NCI-H2171 (cell line): ENCODE measurements around the gene TTPAL.

ENCODE experiments used
- DNase-seq: peaks from one replicate; lab custom pipeline; 2025; lab: John Stamatoyannopoulos, UW

TTPAL gene

DNA sequence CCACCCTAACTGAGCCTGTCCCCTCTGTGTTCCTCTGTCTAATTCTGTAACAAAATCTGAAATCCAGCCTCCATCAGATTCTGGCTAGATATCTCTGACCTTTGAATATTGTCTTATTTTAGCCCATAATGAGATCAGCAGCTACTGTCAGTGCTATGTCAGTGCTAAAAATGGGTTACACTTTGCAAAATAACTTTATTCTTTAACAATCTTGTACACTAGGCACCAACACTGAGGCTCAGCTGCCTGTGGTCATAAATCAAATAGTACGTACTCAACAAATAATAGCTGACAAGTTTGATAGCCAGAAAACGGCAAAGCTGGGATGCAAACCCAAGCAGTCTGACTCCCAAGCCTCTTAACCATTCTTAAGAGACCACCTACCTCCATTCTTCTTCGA, 22.1 kb downstream of the TTPAL start:
- DNase-seq, result no peak

DNA sequence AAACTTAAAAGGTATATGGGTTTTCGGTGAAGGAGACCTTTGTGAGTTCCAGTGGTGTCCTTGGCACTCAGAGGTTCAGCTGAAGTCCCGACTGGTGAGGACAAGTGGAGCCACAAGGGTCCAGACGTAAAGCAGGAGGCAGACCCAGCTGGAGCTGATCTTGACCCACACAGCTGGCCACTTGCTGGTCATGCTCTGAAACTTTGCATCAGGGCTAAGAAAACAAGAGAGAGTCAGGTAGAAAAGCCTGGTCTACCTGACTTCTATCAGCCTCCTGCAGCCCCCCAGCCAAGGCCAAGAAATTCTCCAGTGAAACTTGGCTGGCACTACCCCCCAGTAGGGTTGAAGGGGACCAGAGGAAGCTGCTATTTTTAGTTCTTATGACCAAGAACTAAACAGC, 24.5 kb downstream of the TTPAL start:
- DNase-seq, result no peak

DNA sequence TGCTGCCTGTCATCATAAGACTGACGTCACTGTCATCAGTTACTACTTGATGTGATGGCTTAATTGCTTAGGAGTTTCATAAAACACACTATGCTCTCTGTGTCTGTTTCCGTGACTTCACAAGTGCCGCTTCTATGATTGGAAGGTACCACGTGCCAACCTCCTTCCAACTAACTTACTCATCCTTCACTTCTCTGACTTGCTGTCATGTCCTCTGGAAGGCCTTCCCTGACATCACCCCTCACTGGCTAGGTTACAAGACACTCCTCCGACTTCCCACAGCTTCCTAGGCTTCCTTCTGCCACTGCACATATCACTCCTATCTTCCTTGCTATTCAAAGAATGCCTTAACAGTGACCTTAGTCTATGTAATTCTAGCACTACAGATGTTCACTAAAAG, 25.8 kb downstream of the TTPAL start:
- DNase-seq, result no peak

DNA sequence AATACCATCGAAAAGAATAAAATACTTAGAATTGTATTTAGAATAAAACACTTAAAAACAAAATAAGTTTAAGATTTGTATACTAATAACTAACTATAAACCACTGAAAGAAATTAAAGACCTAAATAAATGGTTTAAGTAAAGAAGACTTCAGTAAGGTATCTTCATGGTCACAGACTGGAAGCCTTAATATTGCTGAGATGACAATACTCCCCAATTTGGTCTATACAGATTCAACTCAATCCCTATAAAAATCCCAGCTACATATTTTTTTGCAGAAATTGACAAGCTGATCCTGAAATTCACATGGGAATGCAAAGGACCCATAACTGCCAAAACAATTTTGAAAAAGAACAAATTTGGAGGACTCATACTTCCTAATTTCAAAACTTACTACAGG, 27.3 kb downstream of the TTPAL start:
- no peak for DNase-seq

DNA sequence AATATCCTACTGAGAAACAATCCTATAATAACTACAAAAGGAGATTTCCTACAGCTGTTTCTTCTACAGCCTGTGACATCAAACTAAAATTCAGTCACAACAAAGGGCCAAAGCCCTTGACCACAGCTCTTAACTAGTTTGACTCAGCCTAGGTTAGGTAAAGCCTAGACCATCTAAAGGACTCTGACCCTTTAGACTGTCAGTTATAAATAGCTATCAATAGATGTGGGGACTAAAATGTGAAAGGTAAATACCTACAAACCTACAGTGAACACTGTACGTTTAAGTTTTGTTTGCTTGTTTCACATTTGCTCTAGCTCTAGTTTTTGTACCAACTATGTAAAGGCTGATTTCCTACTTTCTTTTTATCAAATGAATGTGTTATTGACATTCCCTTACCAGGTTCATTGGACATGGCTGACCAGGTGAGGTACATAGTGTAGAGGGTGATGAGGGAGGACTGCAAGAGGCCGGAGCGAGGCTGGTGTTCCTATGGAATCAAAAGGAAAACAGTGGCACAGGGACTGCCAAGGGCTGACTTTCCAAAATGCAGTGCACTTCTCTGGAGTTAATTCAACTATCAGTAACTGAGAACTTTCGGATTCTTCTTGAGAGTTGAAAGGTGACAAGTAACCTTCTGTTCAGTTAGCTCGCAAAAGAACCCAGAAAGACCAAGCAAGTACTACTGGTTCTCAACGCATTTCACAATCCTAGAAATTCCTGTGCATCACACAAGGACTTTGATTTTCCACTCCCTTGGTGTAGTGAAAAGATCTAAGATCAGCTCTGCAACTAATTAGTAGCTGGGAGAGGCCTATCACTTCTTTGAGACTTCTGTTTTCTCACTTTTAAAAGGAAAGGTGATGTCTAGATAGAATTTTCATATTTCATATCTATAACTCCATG, 29.0 kb downstream of the TTPAL start:
- DNase-seq, result no peak

DNA sequence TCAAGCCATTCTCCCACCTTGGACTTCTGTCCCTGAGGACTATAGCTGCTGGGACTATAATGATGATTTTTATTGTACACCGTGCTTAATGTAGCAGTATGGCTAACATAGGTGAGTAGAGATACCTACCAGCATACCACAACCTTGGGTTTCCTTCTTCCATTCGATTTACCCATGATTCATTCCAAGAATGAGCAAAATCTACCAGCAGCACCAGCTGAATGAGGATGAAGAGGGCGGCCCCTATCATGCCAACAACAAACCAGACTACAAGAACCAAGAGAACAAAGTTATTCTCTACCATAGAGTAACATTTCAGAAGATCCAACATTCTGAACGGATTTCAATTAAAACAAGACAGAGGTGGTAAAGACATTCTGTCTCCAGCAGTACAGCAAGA, 34.1 kb downstream of the TTPAL start:
- DNase-seq, result no peak

DNA sequence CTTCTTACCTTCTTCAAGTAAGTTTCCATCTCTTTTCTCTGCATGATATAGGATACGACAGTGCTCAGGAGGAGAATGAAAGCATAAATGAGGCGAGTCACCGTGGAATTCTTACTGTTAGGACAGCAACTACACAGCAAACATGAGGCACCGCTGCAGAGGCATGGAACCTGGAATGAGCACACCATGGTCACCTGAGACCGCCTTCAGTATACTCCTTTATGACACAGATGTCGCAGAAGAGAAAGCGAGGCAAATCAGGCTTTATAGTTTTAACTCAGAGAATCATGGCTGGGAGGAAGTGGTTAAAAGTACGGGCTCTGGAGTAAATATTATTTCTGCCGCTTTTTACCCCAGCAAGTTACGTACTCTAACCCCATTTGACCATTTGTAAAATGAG, 38.2 kb downstream of the TTPAL start:
- no peak for DNase-seq

DNA sequence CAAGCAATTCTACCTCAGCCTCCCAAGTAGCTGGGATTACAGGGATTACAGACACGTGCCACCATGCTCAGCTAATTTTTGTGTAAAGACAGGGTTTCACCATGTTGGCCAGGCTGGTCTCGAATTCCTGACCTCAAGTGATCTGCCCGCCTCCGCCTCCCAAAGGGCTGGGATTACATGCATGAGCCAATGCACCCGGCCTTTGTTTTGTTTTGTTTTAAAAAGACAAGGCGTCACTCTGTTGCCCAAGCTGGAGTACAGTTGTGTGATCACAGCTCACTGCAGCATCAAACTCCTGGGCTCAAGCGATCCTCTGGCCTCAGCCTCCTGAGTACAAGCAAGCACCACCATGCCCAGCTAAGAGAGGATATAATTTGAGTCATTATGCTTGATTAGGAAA, 40.8 kb downstream of the TTPAL start:
- DNase-seq, result no peak

DNA sequence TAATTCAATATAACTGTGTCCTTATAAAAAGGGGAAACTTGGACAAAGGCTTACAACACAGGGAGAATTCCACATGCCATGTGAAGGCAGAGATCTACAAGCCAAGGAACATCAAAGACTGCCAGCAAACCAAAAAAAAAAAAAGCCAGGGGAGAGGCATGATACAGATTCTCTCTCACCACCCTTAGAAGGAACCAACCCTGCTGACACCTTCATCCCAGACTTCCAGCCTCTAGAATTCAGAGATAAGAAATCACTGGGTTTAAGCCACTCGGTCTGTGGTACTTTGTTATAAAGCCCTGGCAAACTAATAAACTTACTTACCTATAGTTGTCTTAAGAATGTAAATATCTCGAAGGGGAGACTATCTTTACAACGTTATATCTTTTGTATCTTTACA, 41.8 kb downstream of the TTPAL start:
- DNase-seq, result no peak

DNA sequence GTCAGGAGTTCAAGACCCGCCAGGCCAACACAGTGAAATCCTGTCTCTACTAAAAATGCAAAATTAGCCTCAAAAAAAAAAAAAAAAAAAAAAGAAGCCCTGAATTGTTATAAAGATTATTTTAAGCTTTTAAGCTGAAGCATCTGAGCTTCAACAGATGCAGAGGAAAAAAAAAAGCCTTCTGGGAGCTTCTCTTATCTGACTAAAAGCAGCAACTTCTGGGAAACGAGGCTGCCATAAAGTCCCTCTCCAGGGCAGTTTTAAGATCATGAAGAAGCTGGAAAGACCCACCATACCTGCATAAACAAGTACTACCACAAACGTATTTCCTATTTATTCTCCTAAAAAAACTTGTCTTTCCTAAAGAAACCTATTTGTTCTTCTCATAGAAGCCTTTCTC, 42.6 kb downstream of the TTPAL start:
- DNase-seq, result no peak

DNA sequence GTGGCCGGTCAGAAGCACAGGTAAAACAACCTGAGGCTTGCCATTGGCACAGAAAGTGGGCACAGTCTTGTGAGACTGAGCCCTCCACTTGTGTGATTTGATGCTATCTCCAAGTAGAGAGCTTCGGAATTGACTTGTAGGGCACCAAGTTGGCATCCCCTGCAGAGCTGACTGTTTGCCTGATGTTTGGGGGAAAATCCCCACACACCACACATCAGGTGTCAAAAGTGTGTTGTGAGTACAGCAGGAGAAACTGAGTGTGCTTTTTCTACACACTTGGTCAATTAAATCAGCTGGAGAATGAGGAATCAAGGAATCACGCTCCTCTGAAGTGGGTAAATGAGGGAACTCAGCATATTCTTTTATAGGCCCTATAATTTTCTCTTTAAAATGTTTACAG, 45.2 kb downstream of the TTPAL start:
- DNase-seq, result no peak

DNA sequence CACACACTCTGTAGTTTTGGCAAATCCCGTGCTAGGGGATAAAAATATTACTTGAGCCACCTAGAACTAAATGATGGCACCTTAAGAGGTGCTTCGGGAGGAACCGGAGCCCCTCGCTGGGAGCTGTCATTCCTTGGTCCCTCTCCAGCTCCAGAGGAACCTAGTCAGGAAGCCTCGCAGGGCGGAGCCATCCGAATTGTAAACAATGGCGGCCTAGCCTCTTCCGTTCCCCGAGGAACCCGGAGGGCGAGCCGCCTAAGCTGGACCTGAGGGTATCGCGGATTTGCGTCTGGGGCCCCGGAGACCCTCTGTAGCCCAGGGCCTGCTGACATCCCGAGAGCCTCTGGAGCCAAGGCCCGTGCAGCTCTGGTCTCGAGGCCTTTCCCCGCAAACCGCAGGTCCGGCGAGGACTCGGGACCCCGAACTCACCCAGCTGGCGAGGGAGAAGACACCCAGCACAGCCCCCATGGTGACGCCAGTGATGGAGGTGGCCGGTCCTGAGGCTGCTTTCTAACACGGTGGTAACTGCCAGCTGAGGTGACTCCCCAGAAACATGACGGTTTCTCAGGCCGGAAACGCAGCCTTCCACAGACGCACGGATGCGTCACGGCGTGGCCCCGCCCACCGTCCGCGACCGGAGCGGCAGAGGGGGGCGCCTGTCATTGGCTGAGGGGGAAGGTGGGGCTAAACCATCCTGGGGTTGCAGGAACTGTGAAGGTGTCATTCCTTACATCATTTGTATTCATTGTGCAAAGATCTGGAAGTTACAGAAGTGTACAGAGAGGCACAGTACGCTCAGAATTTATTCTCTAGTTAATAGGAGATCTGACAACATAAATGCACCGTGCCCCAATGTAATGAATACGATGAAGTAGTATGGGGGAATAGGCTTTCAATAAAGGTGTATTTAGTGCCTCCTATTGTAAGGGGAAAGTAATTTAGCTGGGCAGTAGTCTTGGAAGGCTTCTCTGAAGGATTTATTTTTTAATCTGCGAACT, 46.1 kb downstream of the TTPAL start, which contains the start of gene SERINC3:
Gene SERINC3, minus strand, starts transcription at position 587 of the 998 bp plus-strand sequence. Its CDS starts 119 bp downstream, at position 468.
- DNase-seq, result peak; percentile 96

DNA sequence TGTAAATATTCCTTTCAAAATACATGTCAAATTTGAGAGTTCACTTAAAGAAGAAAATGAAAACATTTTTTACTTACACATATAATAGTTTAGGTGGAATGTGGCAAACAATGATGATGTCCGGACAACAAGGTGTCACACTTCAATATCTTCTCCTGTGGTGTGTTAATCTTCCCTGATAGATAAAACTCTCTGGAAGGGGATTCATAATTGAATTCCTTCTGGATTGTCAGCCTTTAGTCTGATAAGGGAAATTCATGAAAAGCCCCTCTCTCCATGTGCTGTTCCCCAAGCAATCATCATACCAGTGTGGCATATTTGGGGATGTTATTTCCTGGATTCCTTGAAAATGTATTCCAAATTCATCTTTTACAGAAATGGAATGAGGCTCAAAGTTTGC, 47.2 kb downstream of the TTPAL start:
- DNase-seq, result no peak

DNA sequence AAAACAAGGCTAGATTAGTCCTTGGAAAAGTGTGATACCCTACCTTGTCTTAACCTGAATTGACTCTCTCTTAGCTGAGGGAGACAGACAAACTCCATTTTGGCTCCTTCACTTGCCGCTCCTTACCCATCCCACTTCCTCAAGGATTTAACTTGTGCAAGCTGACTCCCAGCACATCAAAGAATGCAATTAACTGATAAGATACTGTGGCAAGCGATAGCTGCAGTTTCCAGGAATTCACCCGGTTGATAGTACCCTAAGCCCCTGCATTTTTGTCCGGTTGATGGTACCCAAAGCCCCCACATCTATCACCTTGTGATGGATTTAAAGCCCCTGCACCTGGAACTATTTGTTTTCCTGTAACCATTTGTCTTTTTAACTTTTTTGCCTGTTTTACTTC, 48.1 kb downstream of the TTPAL start:
- no peak for DNase-seq

DNA sequence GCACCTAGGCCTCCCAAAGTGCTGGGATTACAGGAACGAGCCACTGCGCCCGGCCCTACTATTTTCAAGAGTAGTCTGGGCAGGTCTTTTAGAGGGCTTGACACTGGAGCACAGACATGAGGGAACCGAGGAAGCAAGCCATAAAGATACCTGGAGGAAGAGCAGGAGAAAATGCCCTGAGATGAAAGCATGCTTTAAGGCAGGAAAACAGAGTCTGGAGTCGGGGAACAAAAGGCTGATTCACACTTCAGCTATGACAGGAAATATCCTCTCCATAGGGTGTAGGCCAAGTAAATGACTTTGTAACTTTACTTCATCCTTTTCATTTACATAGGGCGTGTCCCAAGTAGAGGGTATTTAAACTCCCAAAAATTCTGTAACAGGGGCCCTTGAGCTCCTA, 50.5 kb downstream of the TTPAL start:
- no peak for DNase-seq

DNA sequence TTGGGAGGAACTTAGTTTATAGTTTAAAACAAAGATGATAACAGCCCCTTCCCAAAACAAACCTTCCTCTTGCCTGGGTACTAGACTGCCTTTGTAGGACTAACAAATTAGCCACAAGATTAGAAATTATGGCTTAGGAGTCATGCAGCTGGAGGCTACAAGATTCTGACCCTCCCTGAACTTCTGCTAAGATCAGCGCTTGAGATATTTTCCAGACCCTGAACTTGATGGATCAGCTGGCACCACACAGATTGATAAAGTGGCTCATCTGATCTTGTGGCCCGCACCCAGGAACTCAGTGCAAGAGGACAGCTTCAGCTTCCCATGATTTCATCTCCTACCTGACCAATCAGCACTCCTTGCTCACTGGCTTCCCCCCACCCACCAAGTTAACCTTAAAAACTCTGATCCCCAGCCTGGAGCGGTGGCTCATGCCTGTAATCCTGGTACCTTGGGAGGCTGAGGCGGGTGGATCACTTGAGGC, 52.1 kb downstream of the TTPAL start:
- no peak for DNase-seq

DNA sequence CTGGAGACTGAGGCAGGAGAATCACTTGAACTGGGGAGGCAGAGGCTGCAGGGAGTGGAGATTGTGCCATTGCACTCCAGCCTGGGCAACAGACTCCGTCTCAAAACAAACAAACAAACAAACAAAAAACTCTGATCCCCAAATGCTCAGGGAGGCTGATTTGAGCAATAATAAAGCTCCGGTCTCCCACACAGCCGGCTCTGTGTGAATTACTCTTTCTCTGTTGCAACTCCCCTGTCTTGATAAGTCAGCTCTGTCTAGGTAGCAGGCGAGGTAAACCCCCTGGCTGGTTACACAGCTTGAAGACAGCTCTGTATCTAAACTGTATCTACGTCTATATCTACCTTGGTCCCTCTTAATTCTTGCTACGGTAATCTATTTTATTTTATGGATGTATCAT, 52.6 kb downstream of the TTPAL start:
- no peak for DNase-seq

DNA sequence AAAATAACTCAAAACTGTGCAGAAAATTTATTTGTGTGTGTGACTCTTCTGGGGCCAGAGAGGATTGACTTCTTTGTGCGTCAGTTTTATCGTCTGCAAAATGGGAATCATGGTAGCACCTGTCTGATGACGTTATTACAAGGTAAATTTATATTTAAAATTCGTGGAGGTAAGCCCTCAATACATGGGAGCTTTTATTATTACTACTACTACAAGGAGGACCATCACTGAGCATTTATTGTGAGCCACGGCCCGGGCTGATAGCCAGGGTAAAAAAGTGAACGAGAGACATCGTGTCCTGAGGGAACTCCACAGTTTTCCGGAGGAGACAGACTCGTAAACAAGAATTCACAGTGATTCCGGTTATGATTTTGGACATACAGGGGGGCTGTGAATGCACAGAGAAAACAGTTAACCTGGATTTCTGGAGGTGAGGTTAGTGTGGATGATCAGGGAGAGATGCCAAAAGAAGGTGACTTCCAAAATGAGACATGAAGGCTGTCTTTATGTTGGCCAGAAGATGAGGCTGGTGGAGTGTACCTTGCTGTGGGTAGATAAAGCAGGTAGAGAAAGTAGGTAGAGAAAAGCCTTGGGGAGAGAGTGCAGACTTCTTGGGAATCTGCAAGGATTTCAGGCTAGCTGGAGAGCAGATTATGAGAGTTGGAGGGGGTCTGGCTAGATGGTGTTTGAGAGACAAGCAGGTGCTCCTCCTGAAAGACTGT, 56.7 kb downstream of the TTPAL start:
- no peak for DNase-seq

DNA sequence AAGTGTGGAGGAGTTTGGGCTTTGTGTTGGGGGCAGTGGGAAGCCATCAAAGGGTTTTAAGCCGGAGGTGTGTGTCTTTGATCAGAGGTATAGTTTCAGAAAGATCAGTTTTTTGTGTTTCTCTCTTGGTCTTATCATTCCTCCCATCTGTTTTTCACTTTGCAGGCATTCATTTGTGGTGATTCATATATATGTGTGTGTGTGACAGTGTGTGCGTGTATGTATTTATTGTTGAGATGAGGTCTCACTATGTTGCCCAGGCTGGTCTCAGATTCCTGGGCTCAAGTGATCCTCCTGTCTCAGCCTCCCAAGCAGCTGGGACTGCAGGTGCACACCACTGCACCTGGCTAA, 57.3 kb downstream of the TTPAL start:
- no peak for DNase-seq

DNA sequence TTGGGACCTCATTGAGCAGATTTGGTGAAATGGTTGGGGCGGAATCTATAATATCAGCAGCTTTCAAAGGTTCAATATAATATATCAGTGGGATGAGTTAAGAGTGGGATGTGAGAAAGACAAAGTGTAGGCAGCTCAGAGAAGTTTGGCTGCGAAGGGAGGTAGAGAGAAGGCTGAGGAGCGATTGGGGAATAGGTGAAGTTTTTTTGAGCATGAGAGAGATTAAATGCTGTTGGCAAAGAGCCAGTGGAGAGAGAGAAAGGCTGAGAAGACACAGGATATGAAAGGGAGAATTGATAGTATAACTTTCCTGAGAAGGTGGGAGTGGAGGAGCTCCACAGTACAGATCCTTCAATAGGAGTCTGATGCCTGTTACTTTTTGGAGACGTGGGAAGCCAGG, 58.3 kb downstream of the TTPAL start:
- DNase-seq, result no peak

DNA sequence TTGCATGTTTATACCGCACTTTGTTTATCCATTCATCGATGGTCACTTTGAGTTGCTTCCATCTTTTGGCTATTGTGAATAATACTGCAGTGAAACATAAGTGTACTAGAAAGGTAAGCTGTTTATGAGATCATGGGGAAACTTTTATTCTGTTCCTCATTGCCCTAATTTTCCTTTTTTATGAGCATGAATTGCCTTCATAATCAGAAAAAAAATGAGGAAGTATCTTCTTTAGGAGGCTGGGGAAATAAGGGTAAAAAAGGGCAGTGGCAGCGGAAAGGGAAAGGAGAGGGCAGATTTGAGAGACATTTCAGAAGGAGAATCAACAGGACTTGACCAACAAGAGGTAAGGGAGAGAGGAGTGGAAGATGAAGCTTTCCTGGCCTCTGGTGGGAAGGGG, 60.5 kb downstream of the TTPAL start:
- DNase-seq, result no peak

DNA sequence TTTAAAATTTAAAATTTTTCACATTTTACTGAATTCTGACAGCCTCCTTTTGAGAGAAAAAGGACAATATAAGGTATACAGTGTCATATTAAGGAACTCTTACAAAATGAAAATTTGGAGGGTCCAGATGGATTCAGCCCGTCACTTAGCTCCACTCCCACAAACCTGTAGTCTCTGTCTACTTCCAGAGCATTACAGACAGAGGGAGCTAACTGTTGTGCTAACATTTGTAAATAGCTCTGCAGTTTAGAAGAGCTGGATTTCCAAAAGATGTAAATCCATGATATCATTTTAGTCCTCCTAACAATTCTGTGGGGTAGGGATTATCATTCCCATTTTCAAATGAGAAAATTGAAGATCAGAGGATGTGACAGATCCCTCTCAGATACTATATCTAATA, 62.3 kb downstream of the TTPAL start:
- DNase-seq, result no peak
